Coronary artery (tissue), 2 donors: ENCODE data around the gene TMEM131.
"Not testable (repeated sequence)": the region's sequence is repeated elsewhere in the genome, so short reads cannot be mapped to it uniquely, and the experiment has no call there.

Source experiments
- DNase-seq: peaks from one replicate; pipeline ENCODE4 v3.0.0-alpha.2; 2017; ENCODE audit warnings: low spot score
- H3K27ac ChIP-seq, 2 donors: fragments of 200-600 bp; sonication (generic); one replicate each; pipeline ENCODE4 v1.5.1; 2016 to 2019
- H3K4me3 ChIP-seq: fragments of 200-600 bp; sonication (generic); 2 replicates; pipeline ENCODE4 v1.5.1; 2016; ENCODE audit warnings: mild to moderate bottlenecking, moderate library complexity
- TF ChIP-seq, protein P1 (sequence below): fragments of 200-600 bp; sonication (generic); IDR thresholded peaks from one replicate; pipeline ENCODE4 v1.5.1; 2019; ENCODE audit warnings: antibody characterized with exemption

TMEM131 gene, protein sequence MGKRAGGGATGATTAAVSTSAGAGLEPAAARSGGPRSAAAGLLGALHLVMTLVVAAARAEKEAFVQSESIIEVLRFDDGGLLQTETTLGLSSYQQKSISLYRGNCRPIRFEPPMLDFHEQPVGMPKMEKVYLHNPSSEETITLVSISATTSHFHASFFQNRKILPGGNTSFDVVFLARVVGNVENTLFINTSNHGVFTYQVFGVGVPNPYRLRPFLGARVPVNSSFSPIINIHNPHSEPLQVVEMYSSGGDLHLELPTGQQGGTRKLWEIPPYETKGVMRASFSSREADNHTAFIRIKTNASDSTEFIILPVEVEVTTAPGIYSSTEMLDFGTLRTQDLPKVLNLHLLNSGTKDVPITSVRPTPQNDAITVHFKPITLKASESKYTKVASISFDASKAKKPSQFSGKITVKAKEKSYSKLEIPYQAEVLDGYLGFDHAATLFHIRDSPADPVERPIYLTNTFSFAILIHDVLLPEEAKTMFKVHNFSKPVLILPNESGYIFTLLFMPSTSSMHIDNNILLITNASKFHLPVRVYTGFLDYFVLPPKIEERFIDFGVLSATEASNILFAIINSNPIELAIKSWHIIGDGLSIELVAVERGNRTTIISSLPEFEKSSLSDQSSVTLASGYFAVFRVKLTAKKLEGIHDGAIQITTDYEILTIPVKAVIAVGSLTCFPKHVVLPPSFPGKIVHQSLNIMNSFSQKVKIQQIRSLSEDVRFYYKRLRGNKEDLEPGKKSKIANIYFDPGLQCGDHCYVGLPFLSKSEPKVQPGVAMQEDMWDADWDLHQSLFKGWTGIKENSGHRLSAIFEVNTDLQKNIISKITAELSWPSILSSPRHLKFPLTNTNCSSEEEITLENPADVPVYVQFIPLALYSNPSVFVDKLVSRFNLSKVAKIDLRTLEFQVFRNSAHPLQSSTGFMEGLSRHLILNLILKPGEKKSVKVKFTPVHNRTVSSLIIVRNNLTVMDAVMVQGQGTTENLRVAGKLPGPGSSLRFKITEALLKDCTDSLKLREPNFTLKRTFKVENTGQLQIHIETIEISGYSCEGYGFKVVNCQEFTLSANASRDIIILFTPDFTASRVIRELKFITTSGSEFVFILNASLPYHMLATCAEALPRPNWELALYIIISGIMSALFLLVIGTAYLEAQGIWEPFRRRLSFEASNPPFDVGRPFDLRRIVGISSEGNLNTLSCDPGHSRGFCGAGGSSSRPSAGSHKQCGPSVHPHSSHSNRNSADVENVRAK (N-terminal part only)

DNA sequence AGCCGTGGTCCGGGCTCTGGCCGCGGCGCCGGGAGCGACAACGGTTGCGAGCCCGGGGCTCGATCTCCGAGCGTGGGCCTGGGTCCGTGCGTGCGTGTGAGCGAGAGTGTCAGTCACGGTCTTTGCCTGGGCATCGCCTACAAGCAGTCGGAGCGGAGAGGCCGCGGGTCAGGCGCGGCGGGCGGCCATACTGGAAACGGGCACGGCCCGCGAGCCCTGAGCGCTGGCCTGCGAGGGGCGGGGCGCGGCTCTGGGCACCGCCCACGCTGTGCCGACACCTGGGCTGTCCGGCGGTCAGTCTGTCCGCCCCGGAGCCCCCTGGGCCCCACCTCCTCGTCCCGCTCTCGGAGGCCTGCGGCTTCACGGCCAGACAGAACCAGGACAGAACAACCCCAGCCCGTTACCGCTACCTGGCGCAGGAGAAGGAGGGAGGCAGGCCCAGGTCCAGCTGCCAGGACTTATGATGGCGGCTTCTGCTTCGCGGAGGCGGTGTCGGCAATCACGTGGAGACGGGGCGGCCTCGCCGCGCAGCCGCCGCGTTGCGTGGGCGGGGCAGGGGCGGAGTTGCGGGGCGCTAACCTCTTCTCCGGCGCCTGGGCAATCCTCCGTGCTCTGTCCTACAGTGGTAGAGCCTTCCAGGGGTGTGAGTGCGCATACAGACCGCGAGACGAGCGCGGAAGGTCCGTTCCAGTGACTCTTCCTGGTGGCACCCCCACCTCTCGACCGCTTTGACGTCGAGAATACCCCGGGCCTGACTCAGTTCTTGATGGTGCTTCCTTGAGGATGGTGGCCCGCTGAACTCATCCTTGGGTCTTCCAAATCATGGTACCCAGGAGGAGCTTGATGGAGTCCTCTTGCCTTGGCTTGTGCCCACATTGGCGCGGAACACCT is at the start of gene TMEM131:
TSS of gene TMEM131 (minus strand) at position 215 of the 891 bp plus-strand sequence. CDS start 286 bp downstream, outside the sequence.
- peak; percentile 95 for DNase-seq
- TF ChIP-seq, protein P1, sequence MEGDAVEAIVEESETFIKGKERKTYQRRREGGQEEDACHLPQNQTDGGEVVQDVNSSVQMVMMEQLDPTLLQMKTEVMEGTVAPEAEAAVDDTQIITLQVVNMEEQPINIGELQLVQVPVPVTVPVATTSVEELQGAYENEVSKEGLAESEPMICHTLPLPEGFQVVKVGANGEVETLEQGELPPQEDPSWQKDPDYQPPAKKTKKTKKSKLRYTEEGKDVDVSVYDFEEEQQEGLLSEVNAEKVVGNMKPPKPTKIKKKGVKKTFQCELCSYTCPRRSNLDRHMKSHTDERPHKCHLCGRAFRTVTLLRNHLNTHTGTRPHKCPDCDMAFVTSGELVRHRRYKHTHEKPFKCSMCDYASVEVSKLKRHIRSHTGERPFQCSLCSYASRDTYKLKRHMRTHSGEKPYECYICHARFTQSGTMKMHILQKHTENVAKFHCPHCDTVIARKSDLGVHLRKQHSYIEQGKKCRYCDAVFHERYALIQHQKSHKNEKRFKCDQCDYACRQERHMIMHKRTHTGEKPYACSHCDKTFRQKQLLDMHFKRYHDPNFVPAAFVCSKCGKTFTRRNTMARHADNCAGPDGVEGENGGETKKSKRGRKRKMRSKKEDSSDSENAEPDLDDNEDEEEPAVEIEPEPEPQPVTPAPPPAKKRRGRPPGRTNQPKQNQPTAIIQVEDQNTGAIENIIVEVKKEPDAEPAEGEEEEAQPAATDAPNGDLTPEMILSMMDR, result no peak
- H3K4me3 ChIP-seq, result peak within 1 kb of the TSS; percentile 91
- H3K27ac ChIP-seq, result peak within 1 kb of the TSS; percentile 97 to 98

DNA sequence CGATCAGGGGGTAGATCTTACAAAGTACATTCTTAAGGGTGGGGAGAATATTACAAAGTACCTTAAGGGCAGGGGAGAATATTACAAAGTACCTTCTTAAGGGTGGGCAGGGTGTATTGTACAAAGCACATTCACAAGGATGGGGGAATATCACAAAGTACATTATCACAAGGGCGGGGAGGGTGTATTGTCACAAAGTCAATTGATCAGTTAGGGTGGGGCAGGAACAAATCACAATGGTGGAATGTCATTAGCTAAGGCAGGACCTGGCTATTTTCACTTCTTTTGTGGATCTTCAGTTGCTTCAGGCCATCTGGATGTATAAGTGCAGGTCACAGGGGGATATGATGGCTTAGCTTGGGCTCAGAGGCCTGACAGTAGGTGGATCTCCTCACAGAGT is 49.0 kb upstream of the TMEM131 start:
- H3K27ac ChIP-seq, H3K4me3 ChIP-seq, DNase-seq: not testable (repeated sequence)

DNA sequence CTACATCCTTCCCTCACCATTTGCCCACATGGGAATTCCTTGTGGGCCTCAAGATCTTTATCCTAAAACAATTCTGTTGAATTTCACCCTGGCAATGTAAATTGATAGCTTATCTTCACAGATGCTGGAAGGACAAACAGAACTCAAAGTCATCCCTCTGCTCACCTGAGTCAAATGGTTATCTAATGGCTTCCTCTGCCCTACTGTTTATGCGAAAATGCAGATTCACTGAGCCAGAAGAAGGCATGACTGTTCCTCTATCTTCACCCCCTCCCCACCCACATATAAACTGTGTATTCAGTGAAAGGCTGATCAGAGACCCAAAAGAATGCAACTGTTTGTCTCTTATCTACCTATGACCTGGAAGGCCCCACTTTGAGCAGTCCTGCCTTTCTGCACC is 47.4 kb upstream of the TMEM131 start:
- no peak for DNase-seq
- Histone ChIP-seq H3K4me3 (no peak overlapping the region), H3K27ac (no peak overlapping the region)
- TF ChIP-seq, protein P1, result no peak

DNA sequence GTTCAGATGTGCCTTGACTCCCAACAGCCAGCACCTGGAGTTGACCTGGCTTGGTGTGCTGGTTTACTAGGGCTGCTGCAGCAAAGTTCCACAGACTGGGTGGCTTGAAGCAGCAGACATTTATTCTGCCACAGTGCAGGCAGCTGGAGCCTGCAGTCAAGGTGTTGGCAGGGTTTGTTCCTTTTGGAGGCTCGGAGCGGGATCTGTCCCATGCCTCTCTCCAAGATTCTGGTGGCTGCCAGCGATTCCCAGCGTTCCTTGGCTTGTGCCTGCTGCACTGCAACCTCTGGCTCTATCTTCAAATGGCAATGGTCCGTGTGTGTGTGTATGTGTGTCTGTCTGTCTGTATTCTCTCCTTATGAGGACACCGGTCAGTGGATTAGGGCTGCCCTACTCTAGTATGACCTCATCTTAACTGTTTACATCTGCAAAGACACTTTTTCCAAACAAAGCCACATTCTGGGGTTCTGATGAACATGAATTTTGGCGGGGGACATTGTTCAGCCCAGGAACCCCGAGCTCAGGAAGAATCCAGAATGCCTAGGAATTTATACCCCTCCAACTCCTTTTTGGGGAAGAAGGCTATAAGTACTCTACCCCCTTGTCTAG is 44.7 kb upstream of the TMEM131 start:
- TF ChIP-seq, protein P1, result no peak

DNA sequence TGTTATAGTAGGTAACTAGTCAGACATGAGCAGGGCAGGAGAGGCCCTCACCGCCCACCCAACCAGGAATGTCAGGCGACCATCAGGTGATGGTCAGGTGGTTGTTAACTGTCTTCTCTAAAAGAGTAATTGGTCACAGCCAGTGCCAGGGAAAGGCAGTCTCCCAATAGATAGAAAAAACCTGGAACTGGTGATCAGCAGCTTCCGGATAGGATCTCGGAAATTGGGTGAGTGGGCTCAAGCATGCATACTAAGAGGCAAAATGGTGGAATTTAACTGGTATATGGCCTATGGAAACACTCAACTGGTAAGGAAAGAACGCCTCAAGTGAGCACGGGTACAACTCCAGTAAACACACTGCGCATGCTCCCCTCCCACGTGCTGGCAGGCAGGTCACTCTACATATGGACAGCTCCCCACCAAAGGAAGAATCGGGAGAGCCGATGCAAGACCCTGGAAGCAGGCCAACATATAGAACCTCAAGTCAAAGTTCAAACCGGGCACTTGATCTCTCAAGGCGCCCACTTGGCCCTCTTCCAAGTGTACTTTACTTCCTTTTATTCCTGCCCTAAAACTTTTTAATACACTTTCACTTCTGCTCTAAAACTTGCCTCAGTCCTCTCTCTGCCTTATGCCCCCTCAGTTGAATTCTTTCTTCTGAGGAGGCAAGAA is 43.5 kb upstream of the TMEM131 start:
- no peak overlapping the region for H3K4me3 ChIP-seq
- DNase-seq, result no peak
- TF ChIP-seq, protein P1, result no peak
- no peak overlapping the region for H3K27ac ChIP-seq

More for the DNA sequence above, 44.7 kb upstream of the TMEM131 start:
- DNase-seq, result no peak
- H3K27ac ChIP-seq, result no peak overlapping the region
- no peak overlapping the region for H3K4me3 ChIP-seq

DNA sequence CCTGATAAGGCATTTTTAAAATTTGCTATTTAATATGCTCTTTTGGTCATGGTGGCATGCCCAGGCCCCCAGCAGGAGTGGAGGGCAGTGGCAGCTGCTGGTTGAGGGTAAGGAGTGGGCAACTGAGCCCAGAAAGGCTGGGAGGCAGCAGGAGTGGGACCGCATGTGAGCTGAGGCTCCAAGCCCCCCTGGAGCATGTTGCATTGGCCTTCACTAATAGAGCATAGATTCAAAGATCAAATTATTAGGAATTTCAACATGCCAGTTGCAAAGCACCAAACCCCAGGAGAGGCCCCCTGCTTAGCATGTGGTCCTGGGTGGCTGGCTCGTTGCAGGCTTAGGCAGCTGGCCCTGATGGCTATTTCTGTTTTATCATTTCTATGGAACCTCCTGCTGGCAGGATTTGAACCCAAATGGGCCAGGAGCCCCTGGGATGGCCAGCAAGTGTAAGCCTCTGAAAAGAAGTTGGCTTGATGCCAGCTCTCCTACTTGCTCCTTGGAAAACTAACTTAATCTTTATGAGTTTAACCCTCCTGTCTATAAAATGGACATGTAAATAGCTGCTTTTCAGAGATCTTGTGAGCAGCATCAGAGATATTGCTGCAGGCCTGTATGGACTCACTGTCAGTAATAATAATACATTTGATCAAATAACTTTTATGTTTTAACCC is 42.1 kb upstream of the TMEM131 start:
- DNase-seq, result no peak
- Histone ChIP-seq H3K27ac (peak overlapping the region; percentile 30 to 47), H3K4me3 (no peak overlapping the region)
- TF ChIP-seq, protein P1, result no peak
